GM12878 (cell line): Measurements from ENCODE around the gene RASAL2.

Source experiments
- EP300 ChIP-seq, 2 experiments: fragments of 150-350 bp in 1 of 2; IDR thresholded peaks; 2 replicates each; pipeline ENCODE4 v1.6.1; 2011 to 2012; ENCODE audit warnings: low read depth in 2 of 2, low read length in 2 of 2, borderline replicate concordance in 1 of 2, improper control_type of control experiment in 1 of 2, inconsistent platforms in 1 of 2; ENCODE audit not compliant: control insufficient read depth in 1 of 2
- TF ChIP-seq, protein P1 (sequence below), 3 experiments: IDR thresholded peaks in 2 of 3; conservative IDR thresholded peaks in 1 of 3; 2 replicates each; pipeline ENCODE4 v1.5.1; 2011; ENCODE audit warnings: low read depth in 3 of 3, low read length in 3 of 3, mild to moderate bottlenecking in 3 of 3, control low read depth in 2 of 3, moderate library complexity in 2 of 3, inconsistent platforms in 1 of 3, mixed read lengths in 1 of 3; ENCODE audit not compliant: control insufficient read depth in 2 of 3, insufficient read depth in 1 of 3; ENCODE audit errors: extremely low read depth in 1 of 3
- TF ChIP-seq, protein P2 (sequence below): IDR thresholded peaks from 2 replicates; pipeline ENCODE4 v1.6.1; 2012; ENCODE audit warnings: low read depth, low read length, improper control_type of control experiment
- TF ChIP-seq, protein P3 (sequence below): fragments of 450-650 bp; IDR thresholded peaks from 2 replicates; pipeline ENCODE4 v1.6.1; 2016; ENCODE audit warnings: mild to moderate bottlenecking, moderate library complexity, borderline replicate concordance
- TF ChIP-seq, protein P4 (sequence below): IDR thresholded peaks from 2 replicates; pipeline ENCODE4 v1.6.1; 2012; ENCODE audit warnings: low read depth, low read length, improper control_type of control experiment
- TF ChIP-seq, protein P5 (sequence below): fragments of 450-650 bp; formaldehyde crosslinking; IDR thresholded peaks from 2 replicates; pipeline ENCODE4 v1.4.0; 2020; ENCODE audit warnings: mild to moderate bottlenecking, moderate library complexity

DNA sequence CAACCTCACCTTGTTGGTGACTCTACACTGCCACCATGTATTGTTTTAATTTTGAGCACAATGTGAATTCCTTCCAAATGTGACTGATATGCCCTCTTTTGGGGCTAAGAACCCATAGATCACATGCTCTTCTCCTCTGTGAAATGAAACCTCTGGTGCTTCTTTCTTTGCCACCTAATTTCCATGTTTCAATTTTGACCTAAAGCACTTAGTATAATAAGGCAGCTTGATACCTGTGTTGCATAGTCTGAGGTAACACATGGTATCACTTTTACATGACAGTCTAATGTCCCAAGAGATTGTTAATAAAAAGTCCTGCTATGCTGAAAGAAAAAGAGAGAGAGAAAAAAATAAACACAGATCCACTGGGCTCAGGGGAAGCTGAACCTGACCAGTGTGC lies 378.6 kb downstream of the RASAL2 start:
- TF ChIP-seq, protein P1, sequence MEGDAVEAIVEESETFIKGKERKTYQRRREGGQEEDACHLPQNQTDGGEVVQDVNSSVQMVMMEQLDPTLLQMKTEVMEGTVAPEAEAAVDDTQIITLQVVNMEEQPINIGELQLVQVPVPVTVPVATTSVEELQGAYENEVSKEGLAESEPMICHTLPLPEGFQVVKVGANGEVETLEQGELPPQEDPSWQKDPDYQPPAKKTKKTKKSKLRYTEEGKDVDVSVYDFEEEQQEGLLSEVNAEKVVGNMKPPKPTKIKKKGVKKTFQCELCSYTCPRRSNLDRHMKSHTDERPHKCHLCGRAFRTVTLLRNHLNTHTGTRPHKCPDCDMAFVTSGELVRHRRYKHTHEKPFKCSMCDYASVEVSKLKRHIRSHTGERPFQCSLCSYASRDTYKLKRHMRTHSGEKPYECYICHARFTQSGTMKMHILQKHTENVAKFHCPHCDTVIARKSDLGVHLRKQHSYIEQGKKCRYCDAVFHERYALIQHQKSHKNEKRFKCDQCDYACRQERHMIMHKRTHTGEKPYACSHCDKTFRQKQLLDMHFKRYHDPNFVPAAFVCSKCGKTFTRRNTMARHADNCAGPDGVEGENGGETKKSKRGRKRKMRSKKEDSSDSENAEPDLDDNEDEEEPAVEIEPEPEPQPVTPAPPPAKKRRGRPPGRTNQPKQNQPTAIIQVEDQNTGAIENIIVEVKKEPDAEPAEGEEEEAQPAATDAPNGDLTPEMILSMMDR (IDR thresholded peaks at IDR 0.05 in 2 of 3, conservative IDR thresholded peaks at IDR 0.05 in 1 of 3; ENCODE audit: control insufficient read depth in 2 of 3, extremely low read depth in 1 of 3, insufficient read depth in 1 of 3, low read depth in 3 of 3, low read length in 3 of 3), result no peak
- TF ChIP-seq, protein P2, sequence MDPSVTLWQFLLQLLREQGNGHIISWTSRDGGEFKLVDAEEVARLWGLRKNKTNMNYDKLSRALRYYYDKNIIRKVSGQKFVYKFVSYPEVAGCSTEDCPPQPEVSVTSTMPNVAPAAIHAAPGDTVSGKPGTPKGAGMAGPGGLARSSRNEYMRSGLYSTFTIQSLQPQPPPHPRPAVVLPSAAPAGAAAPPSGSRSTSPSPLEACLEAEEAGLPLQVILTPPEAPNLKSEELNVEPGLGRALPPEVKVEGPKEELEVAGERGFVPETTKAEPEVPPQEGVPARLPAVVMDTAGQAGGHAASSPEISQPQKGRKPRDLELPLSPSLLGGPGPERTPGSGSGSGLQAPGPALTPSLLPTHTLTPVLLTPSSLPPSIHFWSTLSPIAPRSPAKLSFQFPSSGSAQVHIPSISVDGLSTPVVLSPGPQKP, result no peak
- TF ChIP-seq, protein P3, sequence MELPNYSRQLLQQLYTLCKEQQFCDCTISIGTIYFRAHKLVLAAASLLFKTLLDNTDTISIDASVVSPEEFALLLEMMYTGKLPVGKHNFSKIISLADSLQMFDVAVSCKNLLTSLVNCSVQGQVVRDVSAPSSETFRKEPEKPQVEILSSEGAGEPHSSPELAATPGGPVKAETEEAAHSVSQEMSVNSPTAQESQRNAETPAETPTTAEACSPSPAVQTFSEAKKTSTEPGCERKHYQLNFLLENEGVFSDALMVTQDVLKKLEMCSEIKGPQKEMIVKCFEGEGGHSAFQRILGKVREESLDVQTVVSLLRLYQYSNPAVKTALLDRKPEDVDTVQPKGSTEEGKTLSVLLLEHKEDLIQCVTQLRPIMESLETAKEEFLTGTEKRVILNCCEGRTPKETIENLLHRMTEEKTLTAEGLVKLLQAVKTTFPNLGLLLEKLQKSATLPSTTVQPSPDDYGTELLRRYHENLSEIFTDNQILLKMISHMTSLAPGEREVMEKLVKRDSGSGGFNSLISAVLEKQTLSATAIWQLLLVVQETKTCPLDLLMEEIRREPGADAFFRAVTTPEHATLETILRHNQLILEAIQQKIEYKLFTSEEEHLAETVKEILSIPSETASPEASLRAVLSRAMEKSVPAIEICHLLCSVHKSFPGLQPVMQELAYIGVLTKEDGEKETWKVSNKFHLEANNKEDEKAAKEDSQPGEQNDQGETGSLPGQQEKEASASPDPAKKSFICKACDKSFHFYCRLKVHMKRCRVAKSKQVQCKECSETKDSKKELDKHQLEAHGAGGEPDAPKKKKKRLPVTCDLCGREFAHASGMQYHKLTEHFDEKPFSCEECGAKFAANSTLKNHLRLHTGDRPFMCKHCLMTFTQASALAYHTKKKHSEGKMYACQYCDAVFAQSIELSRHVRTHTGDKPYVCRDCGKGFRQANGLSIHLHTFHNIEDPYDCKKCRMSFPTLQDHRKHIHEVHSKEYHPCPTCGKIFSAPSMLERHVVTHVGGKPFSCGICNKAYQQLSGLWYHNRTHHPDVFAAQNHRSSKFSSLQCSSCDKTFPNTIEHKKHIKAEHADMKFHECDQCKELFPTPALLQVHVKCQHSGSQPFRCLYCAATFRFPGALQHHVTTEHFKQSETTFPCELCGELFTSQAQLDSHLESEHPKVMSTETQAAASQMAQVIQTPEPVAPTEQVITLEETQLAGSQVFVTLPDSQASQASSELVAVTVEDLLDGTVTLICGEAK, result no peak
- TF ChIP-seq EP300 (IDR thresholded peaks at IDR 0.05; ENCODE audit: borderline replicate concordance in 1 of 2, control insufficient read depth in 1 of 2, low read depth in 2 of 2, low read length in 2 of 2), result no peak
- TF ChIP-seq, protein P4, sequence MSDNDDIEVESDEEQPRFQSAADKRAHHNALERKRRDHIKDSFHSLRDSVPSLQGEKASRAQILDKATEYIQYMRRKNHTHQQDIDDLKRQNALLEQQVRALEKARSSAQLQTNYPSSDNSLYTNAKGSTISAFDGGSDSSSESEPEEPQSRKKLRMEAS, result no peak
- TF ChIP-seq, protein P5, sequence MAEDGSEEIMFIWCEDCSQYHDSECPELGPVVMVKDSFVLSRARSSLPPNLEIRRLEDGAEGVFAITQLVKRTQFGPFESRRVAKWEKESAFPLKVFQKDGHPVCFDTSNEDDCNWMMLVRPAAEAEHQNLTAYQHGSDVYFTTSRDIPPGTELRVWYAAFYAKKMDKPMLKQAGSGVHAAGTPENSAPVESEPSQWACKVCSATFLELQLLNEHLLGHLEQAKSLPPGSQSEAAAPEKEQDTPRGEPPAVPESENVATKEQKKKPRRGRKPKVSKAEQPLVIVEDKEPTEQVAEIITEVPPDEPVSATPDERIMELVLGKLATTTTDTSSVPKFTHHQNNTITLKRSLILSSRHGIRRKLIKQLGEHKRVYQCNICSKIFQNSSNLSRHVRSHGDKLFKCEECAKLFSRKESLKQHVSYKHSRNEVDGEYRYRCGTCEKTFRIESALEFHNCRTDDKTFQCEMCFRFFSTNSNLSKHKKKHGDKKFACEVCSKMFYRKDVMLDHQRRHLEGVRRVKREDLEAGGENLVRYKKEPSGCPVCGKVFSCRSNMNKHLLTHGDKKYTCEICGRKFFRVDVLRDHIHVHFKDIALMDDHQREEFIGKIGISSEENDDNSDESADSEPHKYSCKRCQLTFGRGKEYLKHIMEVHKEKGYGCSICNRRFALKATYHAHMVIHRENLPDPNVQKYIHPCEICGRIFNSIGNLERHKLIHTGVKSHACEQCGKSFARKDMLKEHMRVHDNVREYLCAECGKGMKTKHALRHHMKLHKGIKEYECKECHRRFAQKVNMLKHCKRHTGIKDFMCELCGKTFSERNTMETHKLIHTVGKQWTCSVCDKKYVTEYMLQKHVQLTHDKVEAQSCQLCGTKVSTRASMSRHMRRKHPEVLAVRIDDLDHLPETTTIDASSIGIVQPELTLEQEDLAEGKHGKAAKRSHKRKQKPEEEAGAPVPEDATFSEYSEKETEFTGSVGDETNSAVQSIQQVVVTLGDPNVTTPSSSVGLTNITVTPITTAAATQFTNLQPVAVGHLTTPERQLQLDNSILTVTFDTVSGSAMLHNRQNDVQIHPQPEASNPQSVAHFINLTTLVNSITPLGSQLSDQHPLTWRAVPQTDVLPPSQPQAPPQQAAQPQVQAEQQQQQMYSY (CRISPR knock-in tag), result no peak
